GM21423 (cell line): ENCODE data around the gene C20orf202.
"Not testable (repeated sequence)": the region's sequence is repeated elsewhere in the genome, so short reads cannot be mapped to it uniquely, and the experiment has no call there.

Experiments
- ATAC-seq: cut with Tn5 transposase; IDR thresholded peaks from one replicate; pipeline ENCODE4 v1.9.1; 2021; ENCODE audit warnings: mild to moderate bottlenecking, moderate library complexity; ENCODE audit not compliant: unreplicated experiment

C20orf202 gene

DNA sequence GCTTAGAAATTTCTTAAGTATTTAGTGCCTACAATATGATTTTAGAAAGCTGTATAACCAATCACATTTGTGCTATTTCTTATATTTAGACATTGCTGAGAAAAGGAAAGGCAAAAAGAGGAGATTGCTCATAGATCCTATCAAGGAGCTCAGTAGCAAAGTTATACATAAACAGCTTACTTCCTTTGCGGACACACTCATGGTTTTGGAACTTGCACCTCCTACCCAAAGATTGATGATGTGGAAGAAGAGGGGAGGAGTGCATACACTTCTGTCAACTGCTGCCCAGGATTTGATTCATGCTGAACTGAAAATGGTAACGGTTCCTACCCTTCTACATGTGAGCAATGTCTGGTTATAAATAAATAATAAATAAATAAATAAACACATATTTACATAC is 39.3 kb downstream of the C20orf202 start:
- ATAC-seq = no peak

GRCh38 chr20:1245578-1245977 is 42.3 kb downstream of the C20orf202 start:
- no peak for ATAC-seq

GRCh38 chr20:1247689-1248088 is 44.4 kb downstream of the C20orf202 start:
- no peak for ATAC-seq

DNA sequence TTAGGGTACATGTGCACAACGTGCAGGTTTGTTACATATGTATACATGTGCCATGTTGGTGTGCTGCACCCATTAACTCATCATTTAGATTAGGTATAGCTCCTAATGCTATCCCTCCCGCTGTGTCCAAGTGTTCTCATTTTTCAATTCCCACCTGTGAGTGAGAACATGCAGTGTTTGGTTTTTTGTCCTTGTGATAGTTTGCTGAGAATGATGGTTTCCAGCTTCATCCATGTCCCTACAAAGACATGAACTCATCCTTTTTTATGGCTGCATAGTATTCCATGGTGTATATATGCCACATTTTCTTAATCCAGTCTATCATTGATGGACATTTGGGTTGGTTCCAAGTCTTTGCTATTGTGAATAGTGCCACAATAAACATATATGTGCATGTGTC is 47.0 kb downstream of the C20orf202 start:
- not testable (repeated sequence) for ATAC-seq

DNA sequence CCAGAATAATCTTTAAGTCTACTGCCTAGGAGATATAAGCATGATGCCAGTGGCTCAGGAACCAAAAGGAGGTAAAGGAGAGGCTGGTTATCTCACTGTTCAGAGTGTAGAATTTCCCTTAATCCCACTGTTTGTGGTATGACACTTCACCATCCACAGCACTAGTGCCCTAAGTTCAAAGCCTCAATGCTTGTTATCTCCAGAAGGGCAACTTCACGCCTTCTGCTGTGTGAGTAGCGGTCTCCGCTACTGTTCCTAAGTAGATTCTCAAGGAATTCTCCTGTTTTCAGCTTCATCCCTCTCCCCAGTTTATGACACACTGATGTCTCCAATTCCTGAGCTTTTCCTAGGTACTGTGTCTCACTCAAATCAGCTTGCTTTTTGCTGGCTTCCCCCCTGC is 49.2 kb downstream of the C20orf202 start:
- no peak for ATAC-seq

DNA sequence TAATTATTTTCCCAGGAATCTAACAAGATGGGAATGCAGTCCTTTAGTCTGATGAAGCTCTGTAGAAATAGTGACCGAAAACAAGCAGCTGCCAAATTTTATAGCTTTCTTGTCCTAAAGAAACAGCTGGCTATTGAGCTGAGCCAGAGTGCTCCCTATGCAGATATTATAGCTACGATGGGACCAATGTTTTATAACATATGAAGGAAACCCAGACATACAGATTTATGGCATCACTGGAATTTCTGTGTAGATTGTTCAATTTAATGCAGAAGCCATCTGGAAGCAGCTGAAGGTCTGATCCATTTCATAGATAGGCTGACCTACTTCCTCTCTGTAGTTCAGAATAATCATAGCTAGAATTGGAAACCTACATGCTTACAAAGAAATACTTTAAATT is 51.0 kb downstream of the C20orf202 start:
- ATAC-seq = no peak

DNA sequence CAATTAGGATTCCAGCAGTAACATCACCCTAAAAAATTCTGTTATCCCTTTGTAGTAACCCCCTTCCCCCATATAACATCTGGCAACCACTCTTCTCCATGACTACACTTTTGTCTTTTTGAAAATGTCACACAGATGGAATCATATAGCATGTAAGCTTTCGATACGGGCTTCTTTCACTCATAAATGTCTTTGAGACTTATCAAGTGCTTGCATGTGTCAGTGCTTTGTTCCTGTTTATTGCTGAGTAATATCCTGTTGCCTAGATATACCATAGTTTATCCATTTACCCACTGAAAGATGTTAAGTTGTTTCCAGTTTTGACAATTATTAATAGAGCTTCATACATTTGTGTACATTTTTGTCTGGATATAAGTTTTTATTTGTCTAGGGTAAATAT is 52.4 kb downstream of the C20orf202 start:
- no peak for ATAC-seq
